IPS-15b (cell line): ENCODE results near the gene EXTL2.

ENCODE experiments used
- H3K27me3 ChIP-seq: one replicate; pipeline ENCODE4 v1.6.1; 2013; ENCODE audit warnings: low read length; ENCODE audit not compliant: control insufficient read depth, insufficient read depth
- H3K36me3 ChIP-seq: one replicate; pipeline ENCODE4 v1.6.1; 2013; ENCODE audit warnings: low read length; ENCODE audit not compliant: control insufficient read depth, insufficient read depth
- H3K4me1 ChIP-seq: one replicate; pipeline ENCODE4 v1.6.1; 2013; ENCODE audit warnings: mild to moderate bottlenecking, low read length; ENCODE audit not compliant: control insufficient read depth, insufficient read depth
- H3K4me3 ChIP-seq: one replicate; pipeline ENCODE4 v1.5.1; 2013; ENCODE audit warnings: low read depth, low read length
- H3K9ac ChIP-seq: one replicate; pipeline ENCODE4 v1.6.1; 2013; ENCODE audit warnings: low read depth, mild to moderate bottlenecking, low read length
- H3K9me3 ChIP-seq: one replicate; pipeline ENCODE4 v1.6.1; 2013; ENCODE audit warnings: mild to moderate bottlenecking, low read length; ENCODE audit not compliant: control insufficient read depth, insufficient read depth

Gene EXTL2

DNA sequence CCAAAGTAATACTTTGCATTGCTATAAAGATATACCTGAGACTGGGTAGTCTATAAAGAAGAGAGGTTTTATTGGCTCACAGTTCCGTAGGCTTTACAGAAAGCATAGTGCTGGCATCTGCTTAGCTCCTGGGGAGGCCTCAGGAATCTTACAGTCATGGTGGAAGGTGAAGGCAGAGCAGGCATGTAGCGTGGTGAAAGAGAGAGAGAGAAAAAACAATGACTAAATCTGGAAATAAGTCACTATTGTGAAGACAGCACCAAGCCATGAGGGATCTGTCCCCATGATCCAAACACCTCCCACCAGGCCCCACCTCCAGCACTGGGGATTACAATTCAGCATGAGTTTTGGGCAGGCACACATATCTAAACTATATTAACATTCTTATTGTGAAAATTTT is 31.6 kb upstream of the EXTL2 start:
- Histone ChIP-seq H3K36me3 (no peaks in the 10 kb centered on the region), H3K4me1 (no peaks in the 10 kb centered on the region), H3K9me3 (no peaks in the 10 kb centered on the region), H3K4me3 (no peak overlapping the region), H3K9ac (no peak overlapping the region), H3K27me3 (no peaks in the 10 kb centered on the region)

DNA sequence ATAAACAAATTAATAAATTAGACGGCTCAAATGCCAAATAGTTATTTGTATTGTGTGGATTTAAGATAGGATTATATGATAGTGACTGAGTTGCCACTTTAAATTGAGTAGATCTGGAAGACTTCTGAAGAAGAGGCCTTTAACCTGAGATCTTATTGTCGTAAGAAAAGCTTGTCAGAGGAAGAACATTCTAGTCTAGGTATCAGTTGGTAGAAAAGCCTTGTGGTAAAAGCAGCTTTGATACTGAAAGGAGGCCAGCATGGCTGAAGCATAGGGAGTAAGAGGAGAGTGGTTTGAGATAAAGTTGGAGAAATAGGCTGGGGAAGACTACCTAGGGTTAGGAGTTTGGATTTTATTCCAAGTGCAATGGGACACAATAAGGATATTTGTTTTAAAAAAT is 30.3 kb upstream of the EXTL2 start:
- Histone ChIP-seq H3K4me1 (no peaks in the 10 kb centered on the region), H3K36me3 (no peaks in the 10 kb centered on the region), H3K9ac (no peak overlapping the region), H3K4me3 (no peak overlapping the region), H3K27me3 (no peaks in the 10 kb centered on the region), H3K9me3 (no peaks in the 10 kb centered on the region)

DNA sequence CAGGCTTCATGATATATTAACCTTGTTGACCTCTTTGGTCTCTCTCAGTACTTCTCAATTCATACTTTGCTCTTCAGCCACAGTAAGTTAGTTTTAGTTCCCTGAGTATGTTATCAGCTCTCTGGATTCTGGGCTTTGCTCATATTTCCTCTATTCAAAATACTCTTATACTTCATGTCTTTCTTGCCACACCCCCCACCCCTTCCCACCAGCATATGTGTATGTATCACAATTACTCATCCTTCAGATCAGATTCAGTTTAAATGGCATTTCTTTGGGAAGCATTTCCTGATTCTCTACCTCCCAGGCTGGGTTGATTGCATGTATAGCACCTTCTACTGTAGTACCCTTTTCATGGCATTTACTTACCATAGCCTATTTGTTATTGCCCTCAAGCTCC is 29.6 kb upstream of the EXTL2 start:
- Histone ChIP-seq H3K4me1 (no peaks in the 10 kb centered on the region), H3K9ac (no peak overlapping the region), H3K27me3 (no peaks in the 10 kb centered on the region), H3K9me3 (no peaks in the 10 kb centered on the region), H3K4me3 (no peak overlapping the region), H3K36me3 (no peaks in the 10 kb centered on the region)

DNA sequence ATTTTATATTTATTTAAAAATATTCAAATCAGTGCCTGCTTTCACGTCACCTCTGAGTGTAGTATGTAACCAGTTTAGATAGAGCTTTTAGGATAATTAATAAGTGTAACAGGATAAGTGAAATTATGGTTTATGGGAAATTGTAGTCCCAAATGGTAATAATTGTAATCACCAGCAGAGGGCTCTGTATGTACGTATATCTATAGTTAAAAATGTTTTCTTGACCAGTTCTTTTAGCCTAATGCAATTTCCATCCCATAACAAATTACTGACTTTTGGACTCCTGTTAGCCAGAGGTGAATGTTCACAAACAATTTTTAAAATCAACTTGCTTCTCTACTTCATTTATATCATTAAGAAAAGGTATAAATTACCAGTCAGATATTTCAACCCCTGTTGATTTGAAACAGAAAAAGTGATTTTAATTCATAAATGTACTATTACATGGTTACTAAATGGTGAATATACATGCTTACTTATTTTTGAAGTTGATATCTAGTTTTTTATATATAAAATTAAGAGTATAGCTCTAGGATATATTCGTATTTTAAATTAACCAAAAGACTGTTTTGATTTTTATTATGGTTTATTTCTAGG is 26.6 kb upstream of the EXTL2 start:
- Histone ChIP-seq H3K4me1 (no peaks in the 10 kb centered on the region), H3K27me3 (no peaks in the 10 kb centered on the region), H3K9ac (no peak overlapping the region), H3K4me3 (no peak overlapping the region), H3K36me3 (no peaks in the 10 kb centered on the region), H3K9me3 (no peaks in the 10 kb centered on the region)

DNA sequence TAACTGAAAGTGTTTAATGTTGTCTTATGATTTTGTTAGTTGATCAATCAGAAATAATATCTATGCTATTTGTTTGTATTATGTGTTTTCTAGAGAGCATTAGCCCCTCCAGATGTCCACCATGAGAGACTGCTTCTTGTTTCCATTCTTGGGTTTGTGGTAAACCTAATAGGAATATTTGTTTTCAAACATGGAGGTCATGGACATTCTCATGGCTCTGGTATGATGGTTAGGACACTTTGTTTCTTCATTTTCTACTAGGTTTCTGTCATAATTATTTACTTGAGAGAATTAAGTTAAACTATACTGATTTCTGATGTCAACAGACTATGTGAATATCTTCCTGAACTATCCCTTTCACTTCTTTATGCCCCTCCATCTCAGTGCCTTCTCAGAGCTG is 17.4 kb upstream of the EXTL2 start:
- H3K4me1 ChIP-seq, result no peaks in the 10 kb centered on the region
- H3K27me3 ChIP-seq, result no peaks in the 10 kb centered on the region
- H3K9ac ChIP-seq, result no peak overlapping the region
- peaks cover 7% of the 10 kb centered on the region for H3K36me3 ChIP-seq
- no peak overlapping the region for H3K4me3 ChIP-seq
- H3K9me3 ChIP-seq, result no peaks in the 10 kb centered on the region

DNA sequence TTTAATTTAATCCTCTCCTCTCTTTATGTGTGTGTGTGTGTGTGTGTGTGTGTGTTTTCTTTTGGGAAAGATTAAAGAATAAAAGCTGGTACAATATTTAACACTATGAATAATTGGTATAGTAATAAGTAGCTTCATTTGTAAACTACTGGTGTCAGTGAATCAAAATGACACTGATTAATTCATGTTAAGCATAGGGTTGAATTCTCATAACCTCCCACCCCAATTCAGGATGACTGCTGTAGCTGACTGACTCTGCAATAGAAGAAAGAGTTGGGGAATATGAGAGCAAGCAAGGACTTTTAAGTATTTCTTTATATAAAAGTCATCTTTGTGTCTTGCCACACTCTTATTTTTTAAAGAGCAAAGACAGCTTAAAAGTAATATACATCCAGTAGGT is 14.4 kb upstream of the EXTL2 start:
- H3K9ac ChIP-seq, result no peak overlapping the region
- H3K4me1 ChIP-seq, result no peaks in the 10 kb centered on the region
- no peaks in the 10 kb centered on the region for H3K27me3 ChIP-seq
- peaks cover 7% of the 10 kb centered on the region for H3K36me3 ChIP-seq
- no peak overlapping the region for H3K4me3 ChIP-seq
- H3K9me3 ChIP-seq, result no peaks in the 10 kb centered on the region

DNA sequence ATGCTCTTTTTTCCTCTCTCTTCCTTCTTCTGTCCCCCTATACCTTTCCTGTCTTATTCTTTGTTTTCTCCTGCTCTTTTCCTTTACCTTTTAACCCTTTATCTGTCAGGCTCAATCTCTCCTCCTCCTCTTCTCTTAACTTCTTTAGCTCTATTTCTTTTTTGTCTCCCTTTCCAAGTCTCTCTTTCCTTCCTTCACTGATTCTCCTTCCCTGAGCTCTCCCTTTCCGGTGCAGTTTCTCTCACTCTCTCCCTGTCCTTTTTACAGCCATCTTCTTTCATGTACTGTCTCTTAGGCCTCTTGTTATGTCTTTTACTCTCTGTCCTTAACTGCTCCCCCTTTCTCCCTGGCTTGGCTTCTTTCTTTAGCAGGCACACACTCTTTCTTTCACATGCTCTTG is 13.2 kb upstream of the EXTL2 start:
- no peaks in the 10 kb centered on the region for H3K27me3 ChIP-seq
- no peak overlapping the region for H3K4me3 ChIP-seq
- H3K9me3 ChIP-seq, result no peaks in the 10 kb centered on the region
- H3K4me1 ChIP-seq, result no peaks in the 10 kb centered on the region
- no peak overlapping the region for H3K9ac ChIP-seq
- peaks cover 3% of the 10 kb centered on the region for H3K36me3 ChIP-seq

DNA sequence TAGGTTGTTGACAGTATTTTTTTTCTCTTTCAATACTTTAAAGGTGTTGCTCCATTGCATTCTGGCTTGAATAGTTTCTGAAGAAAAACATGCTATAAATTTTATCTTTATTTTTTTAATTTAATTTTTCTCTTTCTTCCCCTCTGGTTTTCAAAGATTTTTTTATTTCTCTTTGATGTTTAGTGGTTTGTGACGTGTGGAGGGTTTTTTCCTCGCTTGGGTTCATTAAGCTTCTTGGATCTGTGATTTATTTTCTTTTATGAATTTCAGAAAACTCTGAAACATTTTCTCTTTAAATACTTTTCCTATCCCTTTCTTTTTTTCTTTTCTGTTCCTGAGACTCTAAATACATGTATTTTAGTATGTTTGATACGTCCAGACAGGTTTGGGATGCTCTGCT is 10.5 kb upstream of the EXTL2 start:
- Histone ChIP-seq H3K4me3 (no peak overlapping the region), H3K4me1 (no peaks in the 10 kb centered on the region), H3K27me3 (no peaks in the 10 kb centered on the region), H3K36me3 (peaks cover 2% of the 10 kb centered on the region), H3K9me3 (no peaks in the 10 kb centered on the region), H3K9ac (no peak overlapping the region)

DNA sequence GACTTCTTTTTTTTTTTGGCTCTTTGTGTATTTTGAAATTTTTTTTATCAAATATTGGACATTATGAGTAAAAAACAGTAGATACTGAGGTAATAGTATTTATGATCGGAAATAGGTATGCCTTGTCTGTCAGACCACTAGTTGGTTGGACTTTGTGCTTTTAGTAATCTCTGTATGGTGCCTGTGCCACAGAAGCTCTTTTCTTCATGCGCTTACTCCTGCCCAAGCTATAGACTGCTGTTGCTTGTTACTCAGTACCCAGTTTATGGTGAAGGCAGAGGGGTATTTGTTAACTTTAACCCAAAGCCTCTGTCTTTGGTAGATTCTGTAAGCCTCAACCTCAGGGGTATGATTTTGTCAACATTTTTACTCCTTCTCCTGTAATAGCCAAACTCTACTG is 9.9 kb upstream of the EXTL2 start:
- Histone ChIP-seq H3K9ac (no peak overlapping the region), H3K4me1 (no peaks in the 10 kb centered on the region), H3K4me3 (no peak overlapping the region), H3K36me3 (peaks cover 2% of the 10 kb centered on the region), H3K27me3 (no peaks in the 10 kb centered on the region), H3K9me3 (no peaks in the 10 kb centered on the region)

DNA sequence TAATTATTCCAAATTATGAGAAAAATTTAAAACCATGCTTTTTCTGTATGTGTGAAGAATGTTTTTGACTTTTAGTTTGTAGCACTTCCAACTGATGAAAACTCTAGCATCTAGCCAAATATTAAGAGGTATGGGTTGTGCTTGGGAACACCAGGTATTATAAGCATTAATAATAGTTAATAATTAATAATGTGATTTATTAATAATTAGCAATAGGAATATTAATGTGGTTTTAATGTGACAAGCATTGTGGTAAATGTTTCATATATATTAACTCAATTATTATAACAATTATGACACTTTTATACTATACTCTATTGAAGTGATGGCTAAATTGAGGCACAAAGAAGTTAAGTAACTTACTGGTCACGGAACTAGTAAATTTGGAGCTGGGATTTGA is 9.1 kb upstream of the EXTL2 start:
- Histone ChIP-seq H3K36me3 (peaks cover 4% of the 10 kb centered on the region), H3K4me1 (no peaks in the 10 kb centered on the region), H3K4me3 (no peak overlapping the region)

DNA sequence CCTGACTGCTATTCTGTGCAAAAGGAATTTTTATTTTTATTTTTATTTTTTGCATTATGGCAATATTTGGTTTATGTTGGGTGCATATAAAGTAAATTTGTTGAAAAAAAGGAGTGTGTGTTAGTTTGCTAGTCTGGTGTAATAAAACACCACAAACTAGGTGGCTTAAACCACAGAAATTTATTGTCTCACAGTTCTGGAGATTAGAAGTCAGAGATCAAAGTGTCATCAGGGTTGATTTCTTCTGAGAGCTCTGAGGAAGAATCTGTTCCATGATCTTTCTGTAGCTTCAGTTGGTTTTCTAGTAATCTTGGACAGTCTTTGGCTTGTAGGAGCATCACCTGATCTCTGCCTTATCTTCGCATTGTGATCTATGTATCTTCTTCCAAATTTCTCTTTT is 7.7 kb upstream of the EXTL2 start:
- Histone ChIP-seq H3K36me3 (peaks cover 4% of the 10 kb centered on the region), H3K4me3 (no peak overlapping the region)

More for the DNA sequence above, 9.1 kb upstream of the EXTL2 start:
- Histone ChIP-seq H3K9me3 (no peaks in the 10 kb centered on the region), H3K27me3 (no peaks in the 10 kb centered on the region), H3K9ac (no peak overlapping the region)

DNA sequence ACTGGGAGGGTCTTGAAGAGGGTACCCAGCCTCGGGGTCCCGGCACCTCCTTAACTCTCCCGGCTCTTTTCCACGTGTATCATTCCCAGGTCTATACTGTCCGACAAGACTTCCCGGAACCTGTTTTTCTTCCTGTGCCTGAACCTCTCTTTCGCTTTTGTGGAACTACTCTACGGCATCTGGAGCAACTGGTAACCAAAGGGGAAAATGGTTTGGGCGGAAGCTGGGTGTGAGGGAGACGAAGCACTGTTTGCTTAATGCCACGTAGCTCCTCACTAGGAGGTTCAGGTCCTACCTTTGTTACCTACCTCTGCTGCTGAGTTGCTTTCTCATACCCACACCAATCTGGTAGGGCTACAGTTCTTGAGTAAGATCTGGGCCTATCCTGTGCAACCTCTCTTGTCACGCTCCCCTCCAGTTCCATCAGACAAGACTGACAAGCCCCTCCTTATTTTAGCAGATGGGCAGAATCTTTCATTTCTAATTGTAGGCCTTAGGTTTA is 1.9 kb upstream of the EXTL2 start:
- Histone ChIP-seq H3K4me1 (no peaks in the 10 kb centered on the region), H3K9me3 (no peaks in the 10 kb centered on the region), H3K36me3 (peaks cover 3% of the 10 kb centered on the region), H3K27me3 (no peaks in the 10 kb centered on the region), H3K9ac (peak overlapping the region; percentile 90), H3K4me3 (peak overlapping the region; percentile 94)

More for the DNA sequence above, 7.7 kb upstream of the EXTL2 start:
- Histone ChIP-seq H3K4me1 (no peaks in the 10 kb centered on the region), H3K27me3 (no peaks in the 10 kb centered on the region), H3K9ac (no peak overlapping the region), H3K9me3 (no peaks in the 10 kb centered on the region)
